GM18519 (cell line): ENCODE measurements around the gene MARCKSL1.
"Not testable (repeated sequence)": the region's sequence is repeated elsewhere in the genome, so short reads cannot be mapped to it uniquely, and the experiment has no call there.

Source experiments
- ATAC-seq: cut with Tn5 transposase; IDR thresholded peaks from one replicate; pipeline ENCODE4 v1.9.1; 2021; ENCODE audit warnings: mild to moderate bottlenecking, moderate library complexity; ENCODE audit not compliant: unreplicated experiment, low FRiP score

MARCKSL1 gene, protein sequence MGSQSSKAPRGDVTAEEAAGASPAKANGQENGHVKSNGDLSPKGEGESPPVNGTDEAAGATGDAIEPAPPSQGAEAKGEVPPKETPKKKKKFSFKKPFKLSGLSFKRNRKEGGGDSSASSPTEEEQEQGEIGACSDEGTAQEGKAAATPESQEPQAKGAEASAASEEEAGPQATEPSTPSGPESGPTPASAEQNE

DNA sequence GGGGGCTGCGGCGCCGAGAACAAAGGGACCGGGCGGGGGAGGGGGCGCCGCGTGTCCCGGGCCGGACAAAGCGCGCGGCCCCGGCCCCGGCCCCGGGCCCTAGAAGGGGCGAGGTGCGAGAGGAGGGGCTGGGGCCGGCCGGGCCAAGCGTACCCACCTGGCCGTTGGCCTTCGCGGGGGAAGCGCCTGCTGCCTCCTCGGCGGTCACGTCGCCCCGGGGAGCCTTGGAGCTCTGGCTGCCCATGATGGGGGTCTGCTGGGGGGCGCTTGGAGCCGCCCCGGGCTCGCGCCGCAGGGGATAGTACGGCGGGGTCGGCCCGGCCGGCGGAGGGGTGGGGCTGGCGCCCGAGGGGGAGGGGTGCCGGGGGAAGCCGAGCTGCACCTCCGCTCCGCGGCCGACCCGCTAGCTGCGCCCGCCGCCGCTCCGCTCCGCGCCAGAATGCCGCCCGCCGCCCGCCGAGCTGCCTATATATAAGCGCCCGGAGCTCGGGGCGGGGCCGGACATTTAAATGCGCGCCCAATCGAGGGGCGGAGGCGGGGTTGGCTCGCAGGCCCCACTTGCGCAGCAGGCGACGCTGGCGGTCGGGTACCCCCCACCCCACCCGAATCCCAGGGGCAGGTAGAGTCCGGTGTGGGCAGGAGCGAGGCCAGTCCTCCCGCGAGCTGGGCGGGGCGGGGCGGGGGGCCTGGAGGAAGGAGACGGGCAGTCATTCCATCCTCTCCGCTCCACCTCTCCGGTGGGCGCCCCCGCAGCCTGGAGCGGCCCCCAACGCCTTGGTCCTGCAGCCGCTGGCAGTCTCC is at the start of gene MARCKSL1:
Gene MARCKSL1, minus strand, starts transcription at position 444 of the 801 bp plus-strand sequence. Its CDS starts 200 bp downstream, at position 244.
- ATAC-seq: peak; percentile 27

DNA sequence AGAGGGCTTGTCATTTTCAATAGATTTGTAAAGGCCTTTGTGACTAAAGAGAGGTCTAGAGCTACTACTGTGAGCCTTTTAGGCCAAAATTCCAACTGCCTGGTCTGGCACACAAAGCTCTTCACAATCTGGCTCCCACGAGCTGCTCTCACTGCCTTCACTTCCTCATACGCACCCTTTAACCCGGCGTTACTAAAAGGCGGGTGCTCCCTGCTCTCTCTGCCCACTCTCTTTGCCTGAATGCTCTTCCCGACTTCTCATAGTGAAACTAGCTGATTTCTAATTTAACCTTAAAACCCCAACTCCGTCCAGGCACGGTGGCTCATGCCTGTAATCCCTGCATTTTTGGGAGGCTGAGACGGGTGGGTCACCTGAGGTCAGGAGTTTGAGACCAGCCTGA is 44.0 kb upstream of the MARCKSL1 start:
- ATAC-seq: no peak

DNA sequence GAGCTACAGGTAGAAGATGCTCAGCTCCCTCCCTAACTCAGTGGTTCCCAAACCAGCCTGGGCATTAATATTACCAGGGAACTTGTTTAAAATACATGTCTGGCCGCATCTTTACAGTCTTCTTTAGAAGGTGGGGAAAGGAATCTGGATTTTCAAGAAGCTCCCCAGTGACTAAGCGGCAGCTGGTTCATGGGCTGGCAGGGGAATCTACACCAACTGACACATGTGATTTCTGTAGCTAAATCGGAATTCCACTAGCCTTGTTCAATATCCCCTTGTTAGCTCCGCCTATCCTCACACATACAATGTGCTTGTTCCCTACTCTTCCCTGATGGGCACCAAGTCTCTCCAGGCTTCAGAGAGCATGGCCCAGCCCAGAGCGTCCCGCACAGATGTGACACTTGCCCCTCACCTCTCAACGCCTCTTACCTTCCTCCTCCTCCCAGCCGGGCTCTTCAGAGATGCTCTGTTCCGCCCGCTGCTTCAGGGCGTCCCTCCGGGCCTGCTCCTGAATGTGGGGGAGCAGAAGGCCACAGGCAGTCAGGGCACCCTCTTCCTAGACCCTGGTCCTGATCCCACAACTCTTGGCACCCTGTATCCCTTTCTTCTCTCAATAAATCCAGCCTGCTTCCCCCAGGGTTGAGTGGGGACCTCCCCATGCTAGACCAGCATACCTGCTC is 41.6 kb upstream of the MARCKSL1 start:
- ATAC-seq: no peak

DNA sequence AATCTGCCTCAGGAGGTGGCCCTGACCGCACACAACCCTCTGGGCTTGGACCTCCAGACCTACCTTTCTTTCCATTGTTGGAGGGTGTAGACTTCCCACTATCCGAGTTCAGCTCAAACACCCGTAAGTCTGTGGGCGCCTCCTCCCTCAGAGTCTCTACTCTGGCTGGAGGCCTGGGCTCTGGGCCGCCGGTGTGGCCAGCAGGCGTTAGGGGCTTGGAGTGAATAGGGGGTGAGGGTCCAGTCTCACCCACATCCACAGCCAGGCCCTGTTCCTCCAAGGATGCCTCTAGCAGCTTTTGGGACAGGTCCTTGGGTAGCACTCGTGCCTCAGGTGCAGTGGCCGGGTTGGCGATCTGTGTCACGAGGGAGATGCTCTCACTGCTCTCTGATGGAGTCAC is 40.2 kb upstream of the MARCKSL1 start:
- no peak for ATAC-seq

DNA sequence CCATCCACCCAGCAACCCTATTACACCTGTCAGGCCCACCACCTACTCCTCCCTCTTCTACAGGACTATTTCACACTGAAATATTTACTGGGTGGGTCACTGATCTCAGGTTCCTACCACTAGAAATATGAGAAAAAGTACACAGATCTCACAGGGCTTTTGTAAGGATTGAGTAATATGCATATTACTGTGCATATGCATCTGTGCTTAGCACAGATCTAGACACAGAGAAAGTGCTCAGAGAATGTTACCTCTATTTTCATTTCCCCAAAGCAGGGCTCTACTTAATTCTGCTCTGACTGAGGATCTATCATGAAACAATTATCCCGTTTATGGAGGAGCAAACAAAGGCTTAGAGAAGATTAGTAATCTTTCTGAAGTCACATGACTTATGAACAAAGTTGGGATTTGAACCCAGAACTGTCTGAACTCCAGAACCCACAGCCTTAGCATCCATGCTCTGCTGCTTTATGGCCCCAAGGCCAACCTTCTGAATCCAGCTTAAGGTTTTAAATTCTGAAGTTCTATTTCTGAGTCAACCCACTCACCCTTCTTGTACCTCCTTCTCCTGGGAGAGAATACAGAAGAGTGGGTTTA is 38.1 kb upstream of the MARCKSL1 start:
- ATAC-seq: no peak

DNA sequence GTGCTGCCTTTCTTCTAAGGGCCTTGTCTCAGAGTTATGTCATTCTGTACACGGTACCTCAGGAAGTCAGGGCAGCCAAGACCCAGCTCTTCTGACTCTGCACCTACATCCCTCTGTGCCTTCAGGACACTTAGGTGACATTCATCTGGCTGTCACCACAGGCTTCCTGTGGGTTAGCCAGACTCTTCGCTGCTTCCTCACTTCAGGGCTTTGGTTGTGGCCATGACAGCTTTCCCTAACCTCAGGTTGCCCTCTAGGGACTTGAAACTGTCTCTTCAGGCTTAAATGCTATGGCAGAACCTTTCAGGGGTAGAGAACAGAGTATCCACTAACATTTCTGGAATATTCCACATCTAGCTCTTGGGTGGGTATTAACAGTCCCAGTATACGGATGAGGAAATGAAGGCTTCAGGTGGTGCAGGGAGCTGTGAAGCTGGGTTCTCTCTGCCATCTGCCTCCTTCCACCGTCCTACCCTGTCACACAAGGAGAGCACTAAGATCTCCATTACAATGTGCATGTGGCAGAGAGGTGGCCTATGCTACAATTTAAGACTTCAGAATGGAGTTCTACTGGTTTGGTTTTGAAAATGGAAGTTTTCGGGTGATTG is 36.2 kb upstream of the MARCKSL1 start:
- ATAC-seq: no peak

DNA sequence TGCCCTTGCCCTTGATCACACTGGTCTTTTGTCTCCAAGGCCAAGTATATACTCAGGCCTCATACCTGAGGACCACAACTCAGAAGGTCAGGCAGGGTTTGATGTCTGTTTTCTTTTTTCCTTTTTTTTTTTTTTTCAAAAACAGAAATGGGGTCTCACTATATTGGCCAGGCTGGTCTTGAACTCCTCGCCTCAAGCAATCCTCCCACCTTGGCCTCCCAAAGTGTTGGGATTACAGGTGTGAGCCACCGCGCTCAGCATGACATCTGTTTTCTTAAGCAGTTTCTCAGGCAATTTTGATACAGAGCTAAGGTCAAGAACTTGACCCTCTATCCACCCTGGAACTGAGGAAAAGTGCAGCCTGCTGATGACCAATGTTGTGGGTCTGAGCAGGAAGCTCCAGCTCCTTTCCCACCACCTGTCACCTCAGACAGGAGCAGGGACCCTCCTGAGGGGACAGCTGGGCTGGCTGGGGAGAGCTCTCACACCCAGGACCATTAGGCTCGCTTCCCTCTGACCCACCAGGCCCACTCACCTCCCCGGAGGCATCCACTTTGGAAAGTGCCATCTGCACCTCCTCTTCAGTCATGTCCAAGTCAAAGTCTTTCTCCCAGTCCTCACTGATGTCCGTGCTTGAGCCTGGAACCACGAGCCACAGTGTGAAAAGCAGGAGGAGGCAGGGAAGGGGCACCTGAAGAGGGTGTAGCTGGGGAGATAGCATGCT is 32.0 kb upstream of the MARCKSL1 start:
- no peak for ATAC-seq

DNA sequence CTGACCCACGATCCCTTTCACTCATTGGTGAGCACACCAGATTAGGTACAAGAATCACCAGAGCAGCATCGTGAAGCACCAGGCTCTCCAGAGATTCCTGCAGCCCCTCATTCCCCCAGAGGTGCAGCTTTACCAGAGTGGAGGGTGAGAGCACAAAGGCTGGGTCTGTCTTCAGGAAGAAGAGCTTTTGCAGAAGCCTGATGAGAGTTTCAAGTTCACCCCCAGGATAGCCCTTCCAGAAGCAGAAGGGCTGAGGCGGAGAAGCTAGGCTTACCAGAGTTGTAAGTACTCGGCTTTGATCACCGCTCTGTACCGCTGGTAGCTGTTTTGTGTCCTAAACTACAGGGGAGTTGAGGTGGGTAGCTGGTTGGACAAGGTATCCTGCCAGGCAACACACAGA is 29.4 kb upstream of the MARCKSL1 start:
- no peak for ATAC-seq

DNA sequence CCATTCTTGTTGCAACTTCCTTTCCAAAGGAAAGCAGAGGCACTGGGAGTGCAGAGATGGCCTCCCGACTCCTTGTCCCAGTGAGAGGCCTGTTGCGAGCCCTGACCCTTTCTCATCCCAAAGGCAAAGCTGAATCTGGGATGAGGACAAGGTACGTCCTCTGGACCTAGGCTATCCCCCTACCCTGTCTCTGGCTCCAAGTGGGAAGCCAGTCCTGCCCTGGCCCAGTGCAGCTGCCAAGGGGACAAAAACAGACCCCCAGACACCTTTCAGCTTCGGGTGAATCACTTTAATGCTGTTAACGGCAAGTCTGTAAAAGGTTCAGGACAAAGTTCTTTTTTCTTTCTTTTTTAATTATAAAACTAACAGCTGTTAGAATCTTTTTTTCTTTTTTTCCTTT is 28.8 kb upstream of the MARCKSL1 start:
- ATAC-seq: no peak

DNA sequence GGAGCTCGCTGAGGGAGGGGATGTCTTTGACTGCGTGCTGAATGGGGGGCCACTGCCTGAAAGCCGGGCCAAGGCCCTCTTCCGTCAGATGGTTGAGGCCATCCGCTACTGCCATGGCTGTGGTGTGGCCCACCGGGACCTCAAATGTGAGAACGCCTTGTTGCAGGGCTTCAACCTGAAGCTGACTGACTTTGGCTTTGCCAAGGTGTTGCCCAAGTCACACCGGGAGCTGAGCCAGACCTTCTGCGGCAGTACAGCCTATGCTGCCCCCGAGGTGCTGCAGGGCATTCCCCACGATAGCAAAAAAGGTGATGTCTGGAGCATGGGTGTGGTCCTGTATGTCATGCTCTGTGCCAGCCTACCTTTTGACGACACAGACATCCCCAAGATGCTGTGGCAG is 27.7 kb upstream of the MARCKSL1 start:
- ATAC-seq: no peak

DNA sequence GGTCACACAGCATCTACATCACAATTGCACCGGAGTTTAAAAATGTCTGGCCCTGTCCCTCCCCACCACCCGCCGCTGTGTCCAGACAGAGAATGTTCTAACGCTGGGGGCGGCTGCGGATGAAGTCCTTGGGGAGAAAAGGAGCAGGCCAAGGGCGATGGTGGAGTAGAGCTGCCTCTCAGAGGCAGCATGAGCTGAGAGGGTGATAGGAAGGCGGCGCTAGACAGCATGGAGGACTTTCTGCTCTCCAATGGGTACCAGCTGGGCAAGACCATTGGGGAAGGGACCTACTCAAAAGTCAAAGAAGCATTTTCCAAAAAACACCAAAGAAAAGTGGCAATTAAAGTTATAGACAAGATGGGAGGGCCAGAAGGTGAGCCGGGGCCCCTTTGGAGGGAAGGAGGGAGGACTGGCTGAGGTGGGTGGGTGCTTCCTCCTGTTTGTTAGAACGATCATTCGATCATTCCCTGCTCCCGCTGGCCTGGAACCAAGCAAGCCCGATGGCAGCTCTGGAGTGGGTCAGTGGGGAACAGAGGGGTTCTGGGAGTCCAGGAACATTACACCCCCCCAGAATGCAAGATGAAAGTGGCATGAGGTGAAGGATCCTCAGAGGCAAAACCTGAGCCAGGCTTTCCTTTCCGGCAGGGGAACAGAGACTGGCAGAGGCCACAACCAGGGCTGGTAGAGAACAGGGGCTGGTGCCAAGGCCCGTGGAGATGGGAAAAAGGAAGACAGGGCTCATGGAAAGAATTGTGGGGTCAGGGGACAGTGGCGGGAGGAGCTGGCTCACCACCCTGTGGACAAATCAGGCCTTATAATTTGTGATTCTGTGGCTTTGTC is 26.7 kb upstream of the MARCKSL1 start, which contains the start of the genes FAM229A and TSSK3:
Gene FAM229A, minus strand, starts transcription at position 12 of the 840 bp plus-strand sequence. CDS start 394 bp downstream, outside the sequence.
Gene TSSK3, plus strand, starts transcription at position 66 of the 840 bp plus-strand sequence. Its CDS starts 163 bp downstream, at position 229.
- no peak for ATAC-seq

DNA sequence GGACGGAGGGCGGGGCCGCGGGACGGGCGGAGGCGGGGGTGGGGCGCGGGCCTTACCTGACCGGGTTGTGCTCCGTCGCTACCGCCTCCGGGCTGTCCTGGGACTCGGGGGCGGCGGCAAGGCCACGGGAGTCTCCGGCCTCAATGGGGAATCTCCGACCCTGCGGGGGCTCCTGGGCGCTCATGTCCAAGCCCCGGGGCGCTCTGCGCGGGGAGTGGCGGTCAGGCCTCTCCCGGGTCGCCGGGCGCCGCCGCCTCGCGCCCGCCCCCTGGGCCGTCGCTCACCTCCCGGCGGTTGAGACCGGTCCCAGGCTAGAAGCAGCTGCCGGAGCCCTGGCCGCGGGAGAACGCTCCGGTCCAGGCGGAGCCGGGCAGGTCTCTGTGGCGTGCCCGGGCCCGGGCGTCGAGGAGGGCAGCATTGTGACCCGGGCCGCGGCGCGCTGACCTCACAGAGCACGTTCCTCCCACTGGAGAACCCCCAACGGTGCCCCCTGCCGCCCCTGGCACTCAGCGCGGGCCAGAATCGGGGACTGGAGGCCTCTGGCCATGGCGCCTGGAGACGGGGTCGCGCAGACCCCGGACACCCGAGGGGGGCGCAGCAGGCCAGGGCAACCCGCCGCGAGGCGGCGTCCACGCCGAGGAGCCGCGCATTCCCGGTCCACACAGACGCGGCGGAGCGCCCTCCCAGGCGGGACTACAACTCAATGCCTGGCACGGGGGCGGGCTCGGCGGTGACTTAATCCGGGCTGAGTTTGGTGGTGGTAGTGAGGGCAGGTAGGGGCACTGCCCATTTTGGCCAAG is 25.8 kb upstream of the MARCKSL1 start:
- no peak for ATAC-seq

DNA sequence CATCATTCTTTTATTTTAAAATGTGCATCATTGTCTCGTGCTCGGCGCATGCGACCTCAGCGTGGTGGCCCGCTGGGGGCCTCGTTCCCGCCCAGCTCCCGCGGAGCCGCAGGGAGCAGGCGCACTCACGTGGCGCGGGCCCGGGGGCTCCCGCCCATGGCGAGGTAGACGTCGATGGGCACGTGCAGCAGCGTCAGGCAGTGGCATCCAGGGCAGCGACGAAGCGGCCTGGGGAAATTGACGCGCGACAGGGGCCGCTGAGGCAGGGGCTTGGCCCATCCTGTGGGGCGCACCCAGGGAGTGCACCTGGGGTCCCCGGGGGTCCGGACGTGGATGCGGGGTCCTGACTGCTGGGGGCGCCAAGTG is 25.3 kb upstream of the MARCKSL1 start:
- no peak for ATAC-seq

DNA sequence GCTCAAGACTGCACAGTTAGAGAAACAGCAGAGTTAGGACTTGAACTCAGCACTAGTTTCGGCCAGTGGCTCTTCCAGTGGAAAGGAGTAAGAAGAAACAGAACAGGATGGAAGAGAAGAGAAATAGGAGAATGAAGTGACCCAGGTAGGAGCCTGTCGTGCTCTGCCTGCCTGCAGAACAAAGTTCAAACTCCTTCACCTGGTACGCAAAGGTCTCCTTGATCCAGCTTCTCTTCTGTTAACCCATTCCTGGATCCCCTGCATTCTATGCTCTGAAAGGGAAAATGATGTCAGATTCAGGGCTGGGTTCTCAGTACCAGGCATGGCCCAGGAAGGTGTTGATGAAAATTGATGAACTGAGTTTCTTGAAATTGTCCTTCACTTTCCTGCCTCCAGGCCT is 22.4 kb upstream of the MARCKSL1 start:
- ATAC-seq: no peak

DNA sequence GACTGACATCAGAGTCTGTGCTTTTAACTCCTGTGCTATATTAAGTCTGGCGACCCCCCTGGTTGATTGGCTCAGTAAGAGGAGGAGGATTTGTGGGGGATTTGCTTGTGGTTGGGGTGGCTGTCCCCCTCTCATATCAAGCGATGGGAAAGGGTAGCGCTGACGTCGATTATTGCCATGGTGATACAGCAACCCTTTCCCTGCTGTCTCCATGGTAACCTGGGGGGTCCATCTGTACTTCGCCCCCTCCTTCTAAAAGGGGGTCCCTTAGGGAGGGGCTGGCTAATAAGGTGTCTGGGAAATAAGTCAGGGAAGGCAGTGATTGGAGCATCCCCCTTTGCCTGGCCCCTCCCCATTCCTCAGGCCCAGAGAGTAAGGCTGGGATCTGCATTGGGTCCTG is 21.6 kb upstream of the MARCKSL1 start:
- ATAC-seq: no peak

DNA sequence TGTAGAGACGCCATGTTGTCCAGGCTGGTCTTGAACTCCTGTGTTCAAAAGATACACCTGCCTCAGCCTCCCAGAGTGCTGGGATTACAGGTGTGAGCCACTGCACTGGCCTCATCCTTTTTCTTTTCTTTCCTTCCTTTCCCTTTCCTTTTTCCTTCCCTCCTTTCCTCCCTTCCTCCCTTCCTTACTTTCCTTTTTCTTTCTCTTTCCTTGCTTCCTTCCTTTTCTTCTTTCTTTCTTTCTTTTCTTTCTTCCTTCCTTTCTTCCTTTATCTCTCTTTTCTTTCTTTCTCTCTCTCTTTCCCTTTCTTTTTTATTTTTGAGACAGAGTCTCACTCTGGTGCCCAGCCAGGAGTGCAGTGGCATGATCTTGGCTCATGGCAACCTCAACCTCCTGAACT is 20.4 kb upstream of the MARCKSL1 start:
- no peak for ATAC-seq

DNA sequence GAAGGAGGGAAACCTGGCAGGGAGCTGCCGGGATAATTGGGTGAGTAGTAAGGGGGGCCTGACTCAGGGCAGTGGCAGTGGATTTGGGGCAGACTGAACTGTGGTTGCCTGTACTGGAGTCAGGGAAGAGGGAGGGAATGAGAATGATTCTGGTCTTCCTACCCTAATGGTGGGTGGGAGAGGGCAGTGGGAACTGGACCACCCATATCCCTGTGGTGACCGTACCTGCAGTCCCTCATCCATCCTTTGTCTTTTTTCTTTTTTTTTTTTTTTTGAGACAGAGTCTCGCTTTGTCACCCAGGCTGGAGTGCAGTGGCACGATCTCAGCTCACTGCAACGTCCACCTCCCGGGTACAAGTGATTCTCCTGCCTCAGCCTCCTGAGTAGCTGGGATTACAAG is 19.7 kb upstream of the MARCKSL1 start:
- ATAC-seq: not testable (repeated sequence)

DNA sequence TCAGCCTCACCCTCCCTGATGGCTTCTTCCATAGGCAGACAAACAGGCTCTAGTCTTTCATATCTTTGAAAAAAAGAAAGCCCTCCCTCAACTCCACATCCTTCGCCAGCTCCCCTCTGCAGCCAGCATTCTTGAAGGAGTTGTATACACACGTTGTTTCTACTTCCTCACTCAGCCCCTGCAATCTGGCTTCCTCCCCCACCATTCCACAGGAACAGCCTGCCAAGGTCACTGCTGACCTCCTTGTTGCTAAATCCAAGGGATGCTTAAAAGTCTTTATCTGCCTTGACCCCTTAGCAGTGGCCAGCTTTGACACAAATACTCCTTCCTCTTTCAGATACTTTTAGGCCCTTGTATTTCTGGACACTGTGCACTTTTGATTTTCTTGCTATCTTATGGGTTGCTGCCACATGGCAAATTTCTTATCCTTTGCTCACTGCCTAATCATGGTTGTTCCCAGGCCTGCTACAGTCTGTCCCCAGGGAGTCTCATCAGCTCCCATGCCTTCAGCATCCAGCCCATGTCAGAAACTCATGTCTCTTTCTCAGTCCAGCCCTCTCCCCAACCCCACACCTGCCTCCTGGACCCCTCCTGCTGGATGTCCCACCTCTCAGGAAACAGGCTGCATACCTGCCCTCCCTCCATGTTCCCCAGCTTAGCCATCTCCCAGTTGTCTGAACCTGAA is 18.0 kb upstream of the MARCKSL1 start:
- no peak for ATAC-seq
